A549 (cell line): ENCODE measurements around the gene LHFPL2. TPM values are rescaled to one million over a fixed set of nuclear protein-coding genes. Genes with fewer than 3 reads are reported as not detected.

Experiments used
- ATAC-seq, 2 experiments: fragments of 200-7000 bp in 1 of 2; fragments of >200 bp in 1 of 2; cut with Nextera tagmentation in 1 of 2; cut with Tn5 transposase in 1 of 2; 3 replicates each; pipeline versions ENCODE4 v1.8.0 to v1.9.1; 2018 to 2020; ENCODE audit warnings: mild to moderate bottlenecking in 1 of 2, moderate library complexity in 1 of 2
- CTCF ChIA-PET: fragments of 300-600 bp; sonication (Branson Sonifier 250); formaldehyde crosslinking; extraction: SDS; loops from one replicate; lab custom pipeline; 2021; ENCODE audit warnings: antibody characterized with exemption, inconsistent platforms; lab: Yijun Ruan, JAX
- POLR2A ChIA-PET: fragments of 350-600 bp; formaldehyde crosslinking; extraction: SDS; loops from one replicate; lab custom pipeline; 2021; ENCODE audit warnings: antibody characterized with exemption, inconsistent platforms; lab: Yijun Ruan, JAX
- DNase-seq, 2 experiments: peaks; one replicate each; pipeline versions ENCODE4 v3.0.0 to v3.0.0-alpha.2; 2011 to 2016; ENCODE audit warnings: low read depth in 1 of 2, low spot score in 1 of 2
- FAIRE-seq: peaks from 2 replicates; lab custom pipeline; 2011; peaks lifted over from hg19 to GRCh38; lab: Jason Lieb, UNC
- H3K27ac ChIP-seq, 2 experiments: fragments of >200 bp; sonication (Bioruptor Twin); formaldehyde crosslinking; 3 replicates each; pipeline ENCODE4 v1.5.1; 2016 to 2017
- H3K4me1 ChIP-seq: fragments of >200 bp; sonication (Bioruptor Twin); formaldehyde crosslinking; 3 replicates; pipeline ENCODE4 v1.6.1; 2016
- H3K4me2 ChIP-seq: fragments of >200 bp; sonication (Bioruptor Twin); formaldehyde crosslinking; 3 replicates; pipeline ENCODE4 v1.6.1; 2016
- H3K4me3 ChIP-seq: fragments of >200 bp; sonication (Bioruptor Twin); formaldehyde crosslinking; 3 replicates; pipeline ENCODE4 v1.5.1; 2016
- H3K9me3 ChIP-seq: fragments of >200 bp; sonication (Bioruptor Twin); formaldehyde crosslinking; 3 replicates; pipeline ENCODE4 v1.6.1; 2016
- BCL3 ChIP-seq: fragments of >200 bp; sonication (Bioruptor Twin); formaldehyde crosslinking; IDR thresholded peaks from 3 replicates; pipeline ENCODE4 v1.6.1; 2016
- CBX8 ChIP-seq: fragments of 200-600 bp; sonication (generic); IDR thresholded peaks from 2 replicates; pipeline ENCODE4 v1.6.1; 2016
- CEBPB ChIP-seq, 2 experiments: fragments of >200 bp in 1 of 2; sonication (Bioruptor Twin) in 1 of 2; formaldehyde crosslinking in 1 of 2; IDR thresholded peaks; 2 replicates each; pipeline ENCODE4 v1.6.1; 2012 to 2016
- EHF ChIP-seq: fragments of 250-450 bp; sonication (Bioruptor Pico); IDR thresholded peaks from 2 replicates; pipeline ENCODE4 v1.5.0; 2020; ENCODE audit warnings: mild to moderate bottlenecking
- EHMT2 ChIP-seq: fragments of 200-600 bp; sonication (generic); IDR thresholded peaks from 2 replicates; pipeline ENCODE4 v1.6.1; 2016; ENCODE audit warnings: antibody characterized with exemption, low read depth, mild to moderate bottlenecking, moderate library complexity
- EP300 ChIP-seq, 2 experiments: fragments of >200 bp; sonication (Bioruptor Twin); formaldehyde crosslinking; IDR thresholded peaks; 2 replicates in 1 of 2; 3 replicates in 1 of 2; pipeline ENCODE4 v1.6.1; 2016 to 2017
- FOSB ChIP-seq: fragments of 250-450 bp; sonication (Bioruptor Pico); IDR thresholded peaks from 2 replicates; pipeline ENCODE4 v1.5.0; 2020; ENCODE audit warnings: mild to moderate bottlenecking, moderate library complexity
- HDAC2 ChIP-seq: fragments of 200-600 bp; sonication (generic); IDR thresholded peaks from 2 replicates; pipeline ENCODE4 v1.6.1; 2016
- HEYL ChIP-seq: fragments of 250-450 bp; sonication (Bioruptor Pico); IDR thresholded peaks from 2 replicates; pipeline ENCODE4 v1.8.0; 2021; ENCODE audit warnings: mild to moderate bottlenecking, moderate library complexity
- HOXA7 ChIP-seq: fragments of 250-450 bp; sonication (Bioruptor Pico); IDR thresholded peaks from 2 replicates; pipeline ENCODE4 v1.5.0; 2020; ENCODE audit warnings: mild to moderate bottlenecking, moderate library complexity
- MYC ChIP-seq: IDR thresholded peaks from 2 replicates; pipeline ENCODE4 v1.6.1; 2012; ENCODE audit warnings: mild to moderate bottlenecking, inconsistent platforms, low read length, improper control_type of control experiment, borderline replicate concordance
- NFE2L2 ChIP-seq: fragments of 150-350 bp; conservative IDR thresholded peaks from 2 replicates; pipeline ENCODE4 v1.6.1; 2014; ENCODE audit warnings: low read length
- NPAS2 ChIP-seq: fragments of 250-450 bp; sonication (Bioruptor Pico); IDR thresholded peaks from 2 replicates; pipeline ENCODE4 v1.8.0; 2022; ENCODE audit warnings: mild to moderate bottlenecking, moderate library complexity, borderline replicate concordance
- POLR2A ChIP-seq: IDR thresholded peaks from 2 replicates; pipeline ENCODE4 v1.6.1; 2012; ENCODE audit warnings: mild to moderate bottlenecking, low read length
- RCOR1 ChIP-seq: fragments of 150-350 bp; IDR thresholded peaks from 2 replicates; pipeline ENCODE4 v1.6.1; 2014; ENCODE audit warnings: antibody characterized with exemption, low read length, low read depth
- TFCP2L1 ChIP-seq: fragments of 250-450 bp; sonication (Bioruptor Pico); IDR thresholded peaks from 2 replicates; pipeline ENCODE4 v1.5.0; 2021; ENCODE audit warnings: mild to moderate bottlenecking
- TP53 ChIP-seq: fragments of 250-450 bp; sonication (Bioruptor Pico); IDR thresholded peaks from 2 replicates; pipeline ENCODE4 v1.5.0; 2021; ENCODE audit warnings: mild to moderate bottlenecking, moderate library complexity
- WGBS: methylation state at CpG from one replicate; pipeline ENCODE4 v1.1.6; 2017; ENCODE audit errors: missing lambda C conversion rate; 5-methylcytosine and 5-hydroxymethylcytosine counted together
- polyA plus RNA-seq, 4 experiments: library from polyadenylated mRNA; depleted of rRNA in 3 of 4; stranded (reverse); fragments of >200 nt; fragmentation: RNase III in 1 of 4; extraction: RNeasy Plus Mini Kit Qiagen cat#74134 plus additional on column Dnase treatment in 1 of 4; gene quantifications; 2 replicates in 3 of 4; 3 replicates in 1 of 4; pipeline ENCODE4 v1.2.3, GENCODE V29; 2011 to 2017

LHFPL2 gene
- polyA plus RNA-seq, 2 of the 4 experiments (the other 2 are of a cell fraction) = 24.9 to 41.7 TPM

DNA sequence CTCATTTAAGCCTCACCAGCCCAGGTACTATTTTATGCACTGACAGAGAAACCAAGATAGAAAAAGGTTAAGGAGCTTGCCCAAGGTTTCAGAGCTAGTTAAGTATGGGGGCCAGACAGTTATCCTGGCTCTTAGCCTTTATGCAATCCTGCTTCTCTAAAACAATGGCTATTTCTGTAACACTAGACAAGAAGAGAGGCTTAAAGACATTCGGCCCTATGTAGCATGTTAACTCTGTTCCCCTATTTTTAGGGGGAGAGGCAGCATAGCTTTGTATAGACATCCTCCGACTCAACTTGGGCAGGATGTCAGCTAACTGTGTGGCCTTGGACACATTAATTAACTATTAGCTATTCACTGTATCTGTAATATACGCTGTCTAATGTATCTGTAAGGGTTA, 54.6 kb downstream of the LHFPL2 start:
- Histone ChIP-seq H3K9me3 (no peaks in the 10 kb centered on the region), H3K4me1 (peaks cover 94% of the 10 kb centered on the region), H3K4me3 (no peak overlapping the region), H3K4me2 (peak overlapping the region; percentile 77)
- 0 out of 2 replicates have a peak, but pooled peaks have one; percentile 28 for TF ChIP-seq TFCP2L1
- TF ChIP-seq BCL3 = no peak
- TF ChIP-seq EHMT2 = no peak
- TF ChIP-seq NPAS2 (CRISPR knock-in tag) = no peak
- no peak for TF ChIP-seq POLR2A
- no peak for TF ChIP-seq RCOR1
- no peak for TF ChIP-seq NFE2L2
- no peak for TF ChIP-seq TP53 (CRISPR knock-in tag)
- TF ChIP-seq, all 56 proteins: peak for 1
- no peak for DNase-seq
- no peak for FAIRE-seq
- no peak for ATAC-seq
- peak overlapping the region; percentile 92 to 97 for H3K27ac ChIP-seq
- ChIA-PET CTCF (interaction anchor here (0.9 to 1.6 kb wide), 4 partner anchors 44 to 184 kb away, joined by 3 read pairs; no protein-coding TSS in a partner anchor), POLR2A (interaction anchor here (1.6 kb wide), 1 partner anchor 390 kb away, joined by 3 read pairs; no protein-coding TSS in a partner anchor)
- WGBS = 57% methylated on average over 3 of the region's 3 CpGs

DNA sequence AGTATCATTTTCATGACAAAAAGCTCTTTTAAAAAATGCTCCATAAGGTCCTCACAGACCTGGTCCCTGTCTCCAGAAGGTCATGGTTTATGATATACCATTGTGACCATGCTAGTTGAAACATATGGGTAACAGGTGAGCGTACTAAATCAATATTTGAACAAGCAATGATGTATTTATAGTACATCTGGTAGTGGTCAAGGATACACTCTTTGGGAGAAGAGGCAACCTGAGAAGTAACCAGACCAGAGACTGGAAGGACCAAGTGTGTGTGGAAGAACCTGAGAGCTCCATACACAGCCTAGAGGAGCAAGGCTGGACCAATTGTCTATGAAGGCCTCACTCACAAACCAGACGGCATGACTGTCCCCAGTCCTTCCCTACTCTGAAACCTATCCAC, 55.1 kb downstream of the LHFPL2 start:
- Histone ChIP-seq H3K9me3 (no peaks in the 10 kb centered on the region), H3K4me3 (no peak overlapping the region), H3K27ac (peak overlapping the region; percentile 92 to 97), H3K4me1 (peaks cover 93% of the 10 kb centered on the region), H3K4me2 (peak overlapping the region; percentile 77)
- WGBS = 88% methylated on average over 2 of the region's 2 CpGs
- ATAC-seq (no peak), DNase-seq (no peak), FAIRE-seq (no peak)
- ChIA-PET CTCF (interaction anchor here (1.1 to 1.6 kb wide), 2 partner anchors 45 to 184 kb away, joined by 3 read pairs; no protein-coding TSS in a partner anchor), POLR2A (interaction anchor here (0.5 kb wide), 1 partner anchor 16 kb away, joined by 4 read pairs; no protein-coding TSS in a partner anchor)
- TF ChIP-seq EHF = no peak
- TF ChIP-seq POLR2A = no peak
- no peak for TF ChIP-seq EP300 (IDR thresholded peaks at IDR 0.05)
- TF ChIP-seq TP53 (CRISPR knock-in tag) = no peak
- no peak for TF ChIP-seq HDAC2
- no peak for TF ChIP-seq BCL3
- TF ChIP-seq HEYL (CRISPR knock-in tag) = no peak
- no peak for TF ChIP-seq HOXA7
- TF ChIP-seq CBX8 = no peak

DNA sequence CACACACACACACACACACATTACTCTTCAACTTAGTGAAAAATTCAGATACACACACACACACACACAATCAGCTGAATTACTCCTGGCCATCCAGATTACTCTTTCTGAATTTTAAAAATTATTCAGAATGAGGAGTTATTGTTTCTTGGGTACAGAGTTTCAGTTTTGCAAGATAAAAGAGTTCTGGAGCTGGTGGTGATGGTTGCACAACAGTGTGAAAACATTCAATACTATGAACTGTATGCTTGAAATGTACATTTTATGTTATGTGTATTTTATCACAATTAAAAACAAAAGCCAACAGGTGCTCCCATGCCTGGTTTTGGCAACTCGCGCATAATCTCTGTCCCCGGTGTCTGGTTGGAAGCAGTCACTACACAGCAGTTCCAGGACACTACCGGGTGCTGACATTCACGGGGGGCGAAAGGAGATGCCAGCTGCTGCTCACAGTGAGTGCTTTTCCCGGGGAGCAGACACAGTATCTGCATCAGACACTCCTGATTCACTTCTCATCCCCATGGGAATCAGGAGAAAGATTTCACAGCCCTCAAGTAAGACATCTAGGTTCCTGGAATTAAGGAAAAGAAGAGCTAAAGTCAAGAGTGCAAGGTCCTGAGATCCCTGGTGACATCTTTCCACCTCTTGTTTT, 55.7 kb downstream of the LHFPL2 start:
- no peak for FAIRE-seq
- peak overlapping the region; percentile 92 to 97 for H3K27ac ChIP-seq
- no peak for DNase-seq
- no peak for ATAC-seq
- H3K9me3 ChIP-seq = no peaks in the 10 kb centered on the region
- 80% methylated on average over 7 of the region's 7 CpGs for WGBS
- ChIA-PET POLR2A (interaction anchor here (0.5 kb wide), 1 partner anchor 17 kb away, joined by 4 read pairs; no protein-coding TSS in a partner anchor), CTCF (interaction anchor here (1.1 to 1.7 kb wide), 4 partner anchors 8 to 185 kb away, joined by 3 read pairs; partner anchors contain the start of gene LHFPL2)
- H3K4me3 ChIP-seq = no peak overlapping the region
- H3K4me1 ChIP-seq = peaks cover 93% of the 10 kb centered on the region
- TF ChIP-seq FOSB (CRISPR knock-in tag) (no peak), EHF (no peak), CEBPB (IDR thresholded peaks at IDR 0.05) (peak in 1 of 2 experiments; percentile 42; a peak in 1 of 4 replicates), MYC (no peak)
- peak overlapping the region; percentile 77 for H3K4me2 ChIP-seq
